ENCODE results near the gene HEXIM2.

The HEXIM2 gene

DNA sequence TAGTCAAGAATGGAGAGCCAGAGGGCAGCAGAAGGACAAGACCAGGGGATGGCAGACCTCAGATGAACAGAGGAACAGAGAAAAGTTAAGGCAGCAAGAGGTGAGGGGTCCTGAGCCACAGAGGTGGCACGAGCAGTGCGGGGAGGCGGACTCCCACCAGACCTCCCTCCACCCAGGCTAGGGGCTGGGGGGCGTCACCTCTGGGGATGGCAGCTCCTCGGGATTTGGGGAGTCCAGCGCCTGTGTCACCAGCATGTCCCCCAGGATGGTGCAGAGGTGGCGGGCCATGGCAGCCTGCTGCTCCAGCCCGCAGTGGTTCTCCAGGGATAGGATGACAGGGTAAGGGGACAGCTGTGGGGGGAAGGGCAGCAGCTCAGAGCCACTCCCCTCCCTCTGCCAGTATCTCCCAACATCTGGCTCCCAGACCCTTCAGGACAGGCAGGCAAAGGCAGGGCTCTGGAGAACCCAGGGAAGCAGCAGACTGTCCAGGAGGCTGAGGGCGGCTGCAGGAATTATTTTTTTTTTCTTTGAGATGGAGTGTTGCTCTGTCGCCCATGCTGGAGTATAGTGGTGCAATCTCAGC lies 45.1 kb upstream of the HEXIM2 start:
- no peak overlapping the region for H3K4me3 ChIP-seq (ENCODE audit: low read depth, low read length)
- no peak for DNase-seq (ENCODE audit: low read depth)
- TF ChIP-seq, protein P1, sequence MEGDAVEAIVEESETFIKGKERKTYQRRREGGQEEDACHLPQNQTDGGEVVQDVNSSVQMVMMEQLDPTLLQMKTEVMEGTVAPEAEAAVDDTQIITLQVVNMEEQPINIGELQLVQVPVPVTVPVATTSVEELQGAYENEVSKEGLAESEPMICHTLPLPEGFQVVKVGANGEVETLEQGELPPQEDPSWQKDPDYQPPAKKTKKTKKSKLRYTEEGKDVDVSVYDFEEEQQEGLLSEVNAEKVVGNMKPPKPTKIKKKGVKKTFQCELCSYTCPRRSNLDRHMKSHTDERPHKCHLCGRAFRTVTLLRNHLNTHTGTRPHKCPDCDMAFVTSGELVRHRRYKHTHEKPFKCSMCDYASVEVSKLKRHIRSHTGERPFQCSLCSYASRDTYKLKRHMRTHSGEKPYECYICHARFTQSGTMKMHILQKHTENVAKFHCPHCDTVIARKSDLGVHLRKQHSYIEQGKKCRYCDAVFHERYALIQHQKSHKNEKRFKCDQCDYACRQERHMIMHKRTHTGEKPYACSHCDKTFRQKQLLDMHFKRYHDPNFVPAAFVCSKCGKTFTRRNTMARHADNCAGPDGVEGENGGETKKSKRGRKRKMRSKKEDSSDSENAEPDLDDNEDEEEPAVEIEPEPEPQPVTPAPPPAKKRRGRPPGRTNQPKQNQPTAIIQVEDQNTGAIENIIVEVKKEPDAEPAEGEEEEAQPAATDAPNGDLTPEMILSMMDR (IDR thresholded peaks at IDR 0.05; ENCODE audit: low read depth, low read length, missing control alignments), result no peak

DNA sequence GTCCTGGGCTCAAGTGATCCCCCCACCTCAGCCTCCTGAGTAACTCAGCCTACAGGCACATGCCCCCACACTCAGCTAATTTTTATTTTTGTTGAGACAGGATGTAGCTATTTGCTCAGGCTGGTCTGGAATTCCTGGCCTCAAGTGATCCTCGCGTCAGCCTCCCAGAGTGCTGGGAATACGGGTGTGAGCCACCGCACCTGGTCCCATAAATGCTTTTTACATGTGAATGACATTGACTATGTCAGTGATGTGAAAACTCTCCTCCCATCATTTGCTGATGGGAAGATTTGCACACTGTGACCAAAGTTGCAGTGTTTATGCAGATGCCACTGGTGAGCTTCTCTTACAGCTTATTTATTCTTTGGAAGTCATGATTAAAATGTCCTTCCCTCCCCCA lies 44.3 kb upstream of the HEXIM2 start:
- DNase-seq (ENCODE audit: low read depth), result no peak
- TF ChIP-seq, protein P1 (IDR thresholded peaks at IDR 0.05; ENCODE audit: low read depth, low read length, missing control alignments), result no peak
- no peak overlapping the region for H3K4me3 ChIP-seq (ENCODE audit: low read depth, low read length)

- no peak for DNase-seq (ENCODE audit: low read depth)
- TF ChIP-seq, protein P1 (IDR thresholded peaks at IDR 0.05; ENCODE audit: low read depth, low read length, missing control alignments), result no peak
- no peak overlapping the region for H3K4me3 ChIP-seq (ENCODE audit: low read depth, low read length)
Observed at GRCh38 chr17:45117848-45118646, 43.6 kb upstream of the HEXIM2 start.

DNA sequence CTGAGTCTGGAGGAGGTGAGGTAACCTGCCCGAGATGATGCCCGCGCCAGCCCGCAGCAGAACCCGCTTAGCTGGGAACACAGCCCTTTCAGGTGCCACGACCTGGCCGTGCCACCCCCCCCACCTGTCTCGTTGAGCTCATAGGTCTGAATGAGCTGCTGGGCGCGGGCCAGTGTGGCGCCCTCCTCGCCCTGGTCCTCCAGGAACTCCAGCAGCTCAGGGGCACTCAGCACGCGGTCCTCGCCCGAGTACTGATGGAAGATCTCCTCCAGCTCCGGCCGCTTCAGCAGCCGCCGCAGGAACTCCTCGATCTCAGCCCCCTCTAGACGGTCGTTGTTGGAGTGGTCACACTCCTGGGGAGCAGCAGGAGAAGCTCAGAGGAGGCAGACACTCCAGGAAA lies 43.0 kb upstream of the HEXIM2 start:
- DNase-seq (ENCODE audit: low read depth), result no peak
- TF ChIP-seq, protein P1 (IDR thresholded peaks at IDR 0.05; ENCODE audit: low read depth, low read length, missing control alignments), result no peak
- no peak overlapping the region for H3K4me3 ChIP-seq (ENCODE audit: low read depth, low read length)

DNA sequence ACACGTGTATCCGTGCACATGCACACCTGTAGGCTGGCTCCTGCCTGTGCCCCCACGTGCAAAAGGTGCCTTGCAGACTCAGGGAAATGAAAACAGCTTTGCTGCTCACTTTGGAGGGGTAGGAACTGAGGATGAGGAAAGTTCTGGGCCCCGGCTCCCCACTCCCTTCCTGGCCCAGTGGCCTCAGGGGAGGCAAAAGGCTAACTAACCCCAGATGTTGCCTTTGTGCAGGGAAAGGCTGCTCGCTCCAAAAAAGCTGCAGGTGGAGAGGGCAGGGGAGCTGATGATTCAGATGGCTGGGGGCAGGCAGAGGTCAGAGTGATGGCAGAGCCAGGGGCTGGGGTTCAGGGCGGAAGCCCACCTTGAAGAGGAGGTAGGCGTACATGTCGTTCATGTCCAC lies 41.7 kb upstream of the HEXIM2 start:
- TF ChIP-seq, protein P1 (IDR thresholded peaks at IDR 0.05; ENCODE audit: low read depth, low read length, missing control alignments), result no peak
- no peak for DNase-seq (ENCODE audit: low read depth)
- H3K4me3 ChIP-seq (ENCODE audit: low read depth, low read length), result no peak overlapping the region

GRCh38 chr17:45120558-45120957 lies 41.1 kb upstream of the HEXIM2 start:
- TF ChIP-seq, protein P1 (IDR thresholded peaks at IDR 0.05; ENCODE audit: low read depth, low read length, missing control alignments), result no peak
- DNase-seq (ENCODE audit: low read depth), result no peak
- H3K4me3 ChIP-seq (ENCODE audit: low read depth, low read length), result no peak overlapping the region

DNA sequence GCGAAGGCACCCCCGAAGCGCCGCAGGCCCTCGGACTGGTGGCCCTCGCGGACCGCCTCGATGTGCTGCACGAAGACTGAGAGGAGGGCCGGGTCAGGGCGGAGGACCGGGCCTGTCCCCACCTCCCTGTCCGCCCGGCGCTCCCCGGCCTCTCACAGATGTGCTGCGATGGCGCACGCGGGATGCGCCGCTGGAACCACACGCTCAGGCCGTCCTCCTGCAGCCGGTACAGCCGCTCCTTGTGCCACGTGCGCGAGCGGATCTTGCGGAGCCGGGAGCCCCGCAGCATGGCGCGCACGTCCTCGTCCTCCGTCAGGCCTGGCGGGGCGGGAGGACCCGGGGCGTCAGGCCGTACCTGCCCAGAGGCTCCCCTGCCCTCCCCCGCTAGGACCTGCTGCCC lies 40.6 kb upstream of the HEXIM2 start:
- TF ChIP-seq, protein P1 (IDR thresholded peaks at IDR 0.05; ENCODE audit: low read depth, low read length, missing control alignments), result no peak
- no peak for DNase-seq (ENCODE audit: low read depth)
- no peak overlapping the region for H3K4me3 ChIP-seq (ENCODE audit: low read depth, low read length)
